T47D (cell line): Measurements from ENCODE around the gene MYBPC2.

Source experiments
- DNase-seq, 2 experiments: peaks; one replicate each; pipeline versions ENCODE4 v3.0.0 to v3.0.0-alpha.2; 2011 to 2012; ENCODE audit warnings: low read depth in 1 of 2, low spot score in 1 of 2
- JUND ChIP-seq: IDR thresholded peaks from 2 replicates; pipeline ENCODE4 v1.6.1; 2012; ENCODE audit warnings: low read depth
- in situ Hi-C: cut with HindIII; loops from 2 replicates; pipeline ENCODE4 v1.10.0; 2016; ENCODE audit warnings: low sequenced_read_pairs, low pct_unique_long_range_greater_than_20kb

Gene MYBPC2

DNA sequence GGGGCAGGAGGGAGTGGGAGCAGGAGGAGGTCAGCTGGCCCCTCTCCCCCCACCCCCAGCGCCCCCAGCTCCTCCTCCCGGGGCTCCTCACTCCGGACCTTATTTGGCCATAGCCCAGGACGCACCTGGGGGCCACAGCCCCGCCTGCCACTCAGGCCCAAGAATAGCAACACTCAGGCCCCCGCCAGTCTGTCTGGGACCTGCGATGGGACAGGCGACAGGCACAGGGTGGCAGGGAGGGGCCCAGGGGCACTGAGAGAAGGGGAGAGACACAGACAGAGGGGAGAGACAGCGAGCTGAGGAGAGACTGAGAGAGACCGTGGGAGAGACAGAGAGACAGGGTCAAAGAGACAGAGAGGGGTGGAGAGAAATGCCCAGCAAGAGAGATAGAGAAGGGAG is 68.1 kb downstream of the MYBPC2 start:
- in situ Hi-C loops, result no loop called here
- no peak for TF ChIP-seq JUND
- DNase-seq, result no peak

DNA sequence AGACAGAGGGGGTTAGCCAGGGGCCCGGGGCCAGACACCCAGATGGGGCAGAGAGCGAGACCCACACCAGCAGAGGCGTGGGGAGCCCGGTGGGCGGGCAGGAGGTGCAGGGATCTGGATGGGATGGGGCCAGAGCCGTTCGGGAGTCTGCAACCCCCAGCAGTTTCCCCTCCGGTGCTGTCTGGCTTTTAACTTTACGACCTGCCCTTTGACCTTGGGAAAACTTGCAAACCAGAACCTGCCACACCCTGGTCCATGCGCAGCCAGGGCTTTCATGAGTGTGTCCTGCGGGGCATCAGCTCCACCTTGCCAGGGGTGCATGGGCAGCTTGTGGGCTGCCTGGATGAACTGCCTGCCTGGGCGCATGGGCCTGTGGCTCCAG is 68.5 kb downstream of the MYBPC2 start:
- no peak for TF ChIP-seq JUND
- in situ Hi-C loops, result no loop called here
- DNase-seq, result no peak

DNA sequence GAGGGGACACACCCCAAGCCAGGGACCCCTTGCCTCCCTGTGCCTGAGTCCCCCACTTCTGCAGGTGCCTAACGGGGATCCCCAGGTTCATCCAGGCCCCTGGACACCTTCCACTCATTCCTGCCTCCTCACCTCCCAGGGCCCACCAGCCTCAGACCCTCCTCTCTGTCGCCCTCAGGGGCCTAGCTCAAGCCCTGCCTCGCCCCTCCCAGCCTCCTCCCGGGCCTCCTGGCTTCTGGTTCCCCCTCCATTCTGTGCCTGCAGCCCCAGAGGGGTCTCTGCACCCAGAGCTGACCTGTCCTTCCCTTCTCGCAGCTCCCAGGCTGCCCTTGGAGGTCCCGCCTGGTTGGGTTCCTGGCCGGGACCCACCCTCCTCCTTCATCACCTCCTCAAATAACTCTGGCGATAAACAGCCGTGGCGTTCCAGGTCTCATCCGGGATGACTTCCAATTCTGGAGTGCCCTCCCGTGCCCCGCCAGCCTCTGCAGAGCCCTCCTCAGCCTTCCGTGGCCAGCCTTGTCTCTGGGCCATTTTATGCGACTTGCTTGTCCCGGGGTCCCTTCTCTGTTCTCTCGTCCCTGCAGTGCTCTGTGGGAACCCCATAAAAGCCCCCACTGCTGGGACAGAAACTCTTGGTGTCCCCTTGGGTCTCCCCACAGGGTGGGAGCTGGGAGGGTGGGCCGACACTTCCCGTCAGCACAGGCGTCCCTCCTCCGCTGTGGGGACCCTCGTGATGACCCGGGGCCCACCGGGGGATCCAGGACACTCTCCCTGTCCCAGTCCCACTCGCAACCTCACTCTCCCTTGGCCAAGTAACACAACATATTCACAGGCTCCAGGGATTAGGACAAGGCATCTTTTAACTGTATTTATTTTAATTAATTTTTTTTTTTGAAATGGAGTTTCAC is 69.1 kb downstream of the MYBPC2 start:
- in situ Hi-C loops, result no loop called here
- TF ChIP-seq JUND, result no peak
- DNase-seq, result no peak

- in situ Hi-C loops, result no loop called here
- no peak for TF ChIP-seq JUND
- no peak for DNase-seq
Observed at GRCh38 chr19:50505856-50506611, 73.3 kb downstream of the MYBPC2 start.

DNA sequence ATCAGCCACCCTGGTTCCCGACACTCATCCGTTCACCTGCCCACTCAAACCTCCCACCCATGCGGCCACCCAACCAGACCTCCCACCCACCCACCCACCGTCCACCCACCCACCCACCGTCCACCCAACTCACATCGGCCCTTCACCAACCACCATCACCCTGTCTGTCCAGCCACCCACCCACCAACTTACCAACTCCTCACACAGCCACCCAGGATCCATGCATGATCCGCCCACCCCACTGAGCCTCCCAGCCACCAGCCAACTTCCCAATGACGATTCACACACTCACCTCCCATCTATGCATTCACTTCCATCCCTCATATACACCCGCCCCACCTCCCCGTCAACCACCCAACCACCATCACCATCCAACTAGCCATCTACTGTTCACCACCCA is 74.0 kb downstream of the MYBPC2 start:
- DNase-seq, result no peak
- no peak for TF ChIP-seq JUND
- in situ Hi-C loops, result no loop called here

GRCh38 chr19:50507376-50507775 is 74.7 kb downstream of the MYBPC2 start:
- TF ChIP-seq JUND, result no peak
- no peak for DNase-seq
- in situ Hi-C loops, result no loop called here

DNA sequence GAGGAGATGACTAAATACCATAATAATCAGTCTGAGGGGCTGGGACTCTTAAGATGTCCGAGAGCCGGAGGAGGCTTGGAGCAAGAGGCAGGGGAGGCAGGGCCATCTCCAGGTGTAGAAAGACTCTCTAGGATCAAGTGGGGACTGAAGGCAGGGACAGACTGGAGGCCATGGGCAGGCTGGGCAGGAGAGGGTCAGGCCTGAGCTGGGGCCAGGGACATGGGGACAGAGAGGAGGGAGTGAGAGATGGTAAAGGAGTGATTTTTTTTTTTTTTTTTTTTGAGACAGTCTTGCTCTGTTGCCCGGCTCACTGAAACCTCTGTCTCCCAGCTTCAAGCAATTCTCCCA is 76.1 kb downstream of the MYBPC2 start:
- in situ Hi-C loops, result no loop called here
- no peak for DNase-seq
- no peak for TF ChIP-seq JUND

- no peak for DNase-seq
- no peak for TF ChIP-seq JUND
- in situ Hi-C loops, result no loop called here
Observed at GRCh38 chr19:50509366-50509765, 76.7 kb downstream of the MYBPC2 start.

GRCh38 chr19:50510121-50510670 is 77.5 kb downstream of the MYBPC2 start:
- in situ Hi-C loops, result no loop called here
- DNase-seq, result no peak

DNA sequence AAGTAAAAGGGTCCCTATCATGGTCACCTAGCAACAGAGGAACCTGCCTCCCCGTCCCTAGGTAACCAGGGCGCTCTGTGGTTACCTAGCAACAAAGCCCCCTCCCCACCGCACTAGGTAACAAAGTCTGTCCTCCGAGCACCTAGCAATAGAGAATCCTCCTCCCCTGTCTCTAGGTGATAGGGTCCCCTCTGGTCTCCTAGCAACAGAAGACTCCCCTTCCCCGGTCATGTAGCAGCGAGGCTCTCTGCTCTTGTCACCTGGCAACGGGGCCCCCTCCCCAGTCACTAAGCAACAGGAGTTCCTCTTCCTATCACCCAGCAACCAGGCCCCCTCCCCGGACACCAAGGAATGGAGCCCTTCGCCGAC is 78.0 kb downstream of the MYBPC2 start:
- in situ Hi-C loops, result no loop called here
- DNase-seq, result no peak
- TF ChIP-seq JUND, result no peak

More at GRCh38 chr19:50510121-50510670, 77.5 kb downstream of the MYBPC2 start:
- TF ChIP-seq JUND, result no peak

GRCh38 chr19:50511069-50511822 is 78.6 kb downstream of the MYBPC2 start, which contains the start of gene JOSD2:
Gene JOSD2, minus strand, starts transcription at chr19:50511191. Its CDS starts 760 bp downstream, at chr19:50510431.
- DNase-seq, result peak; percentile 95 to 98
- no peak for TF ChIP-seq JUND
- in situ Hi-C loops, result no loop called here

DNA sequence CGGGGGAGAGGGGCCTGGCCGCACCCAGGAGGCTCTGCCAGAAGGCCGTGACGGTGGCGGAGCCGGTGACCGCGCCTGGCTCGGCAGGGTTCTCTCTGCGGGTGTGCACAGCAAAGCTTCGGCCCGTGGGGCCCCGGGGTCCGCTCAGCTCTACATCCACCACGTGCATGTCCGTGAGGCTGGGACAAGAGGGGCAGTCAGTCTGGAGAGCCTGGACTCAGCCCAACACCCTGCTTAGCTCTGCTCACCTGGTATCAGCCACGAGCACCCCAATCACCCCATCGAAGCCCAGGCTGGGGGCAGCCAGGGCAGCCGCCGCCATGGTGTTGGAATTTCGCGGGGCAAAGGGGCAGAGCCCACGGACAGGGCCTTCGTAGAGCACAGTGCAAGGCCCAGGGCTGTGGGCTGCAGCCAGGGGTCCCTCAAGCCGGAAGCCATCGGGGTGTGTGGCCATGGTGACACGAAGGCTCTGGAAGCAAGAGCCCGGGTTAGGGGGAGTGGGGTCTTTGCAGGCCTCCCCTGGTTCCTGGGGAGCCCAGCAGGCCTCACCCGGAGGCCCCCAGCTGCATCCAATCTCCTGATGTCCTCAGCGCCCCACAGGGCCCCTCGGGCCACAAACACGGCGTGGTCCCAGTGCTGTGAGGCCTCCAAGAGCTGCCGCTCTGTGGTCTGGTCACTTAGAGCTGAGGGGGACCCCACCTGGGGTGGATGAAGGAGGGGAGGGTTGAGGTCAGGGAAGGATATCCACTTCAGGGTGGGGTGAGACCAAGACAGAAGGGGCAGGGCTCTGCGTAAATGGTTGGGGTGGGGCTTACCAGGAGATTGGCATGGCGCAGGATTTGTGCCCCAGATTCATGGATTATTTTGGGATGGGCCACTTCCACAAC is 79.7 kb downstream of the MYBPC2 start:
- in situ Hi-C loops, result no loop called here
- TF ChIP-seq JUND, result no peak
- no peak for DNase-seq
